GM20000 (cell line): ENCODE results near the gene TEKT1.

Experiments used
- DNase-seq: peaks from one replicate; pipeline ENCODE4 v3.0.0; 2012; ENCODE audit warnings: low spot score
- CTCF ChIP-seq: IDR thresholded peaks from 2 replicates; pipeline ENCODE4 v1.5.1; 2012; ENCODE audit warnings: mild to moderate bottlenecking, control low read depth; ENCODE audit errors: extremely low read depth, missing control alignments

The TEKT1 gene

DNA sequence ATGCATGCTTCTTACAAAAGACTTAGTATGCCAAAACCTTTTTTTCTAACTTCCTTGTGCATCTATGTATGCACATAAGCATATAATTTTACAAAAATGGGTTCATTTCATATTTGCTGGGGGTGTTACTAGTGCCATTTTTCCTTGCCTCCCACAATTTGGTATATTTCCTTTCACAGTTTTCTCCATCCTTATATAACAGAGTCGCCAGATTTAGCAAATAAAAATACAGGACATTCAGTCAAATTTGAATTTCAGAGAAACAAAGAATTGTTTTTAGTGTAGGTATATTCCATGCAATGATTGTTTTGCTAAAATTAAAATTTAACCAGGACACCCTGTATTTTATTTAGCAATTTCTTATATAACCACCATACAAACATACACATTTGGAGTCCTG lies 59.5 kb downstream of the TEKT1 start:
- TF ChIP-seq CTCF: no peak
- DNase-seq: no peak

- DNase-seq: no peak
- TF ChIP-seq CTCF: no peak
These were observed 63.1 kb downstream of the TEKT1 start for GRCh38 chr17:6768447-6768846.

GRCh38 chr17:6761779-6762178 lies 69.8 kb downstream of the TEKT1 start:
- no peak for DNase-seq
- no peak for TF ChIP-seq CTCF

DNA sequence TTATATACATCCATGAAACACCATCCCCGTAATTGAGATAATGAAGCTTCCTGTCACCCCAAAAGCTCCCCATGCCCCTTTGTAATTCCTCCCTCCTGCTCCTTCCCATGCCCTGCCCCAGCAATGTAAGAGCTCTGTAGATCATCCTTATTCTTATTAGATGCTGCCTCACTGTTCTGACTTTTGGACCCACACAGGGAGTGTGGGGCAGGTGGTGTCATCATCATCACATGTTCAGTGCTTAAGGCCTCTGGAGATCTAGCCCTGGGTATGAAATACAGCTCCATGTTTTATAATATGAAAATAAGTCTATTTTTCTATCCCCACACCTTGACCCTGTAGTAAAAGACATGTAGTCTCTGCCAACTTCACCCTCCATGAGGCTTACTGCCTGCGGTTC lies 73.8 kb downstream of the TEKT1 start:
- DNase-seq: no peak
- TF ChIP-seq CTCF: no peak

DNA sequence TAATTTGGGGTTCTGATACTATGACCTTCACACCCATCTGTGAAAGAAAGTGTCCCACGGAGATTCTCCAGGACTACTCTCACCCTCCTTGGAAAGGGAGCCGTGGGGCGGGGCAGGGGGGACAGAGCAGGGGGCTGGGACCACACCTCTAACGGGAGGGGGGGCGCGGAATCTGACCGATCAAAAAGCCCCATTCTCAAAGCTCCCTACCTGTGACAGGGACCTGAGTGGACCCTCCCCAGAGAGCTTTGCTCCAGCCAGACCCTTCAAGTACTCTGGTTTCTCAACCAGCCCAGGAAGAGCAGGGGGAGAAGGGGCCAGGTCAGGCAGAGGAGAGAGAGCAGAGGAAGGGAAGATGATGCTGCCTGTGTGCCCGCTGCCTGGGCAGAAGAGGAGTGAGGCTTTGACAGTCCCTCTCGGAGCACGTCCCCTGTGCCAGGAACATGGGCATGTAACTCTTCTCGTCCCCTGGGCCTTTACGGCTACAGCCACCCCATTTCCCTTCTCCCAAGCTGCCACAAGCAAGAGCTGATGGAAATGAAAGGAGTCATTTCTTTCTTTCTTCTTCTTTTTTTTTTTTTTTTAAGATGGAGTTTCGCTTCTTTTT lies 75.0 kb downstream of the TEKT1 start:
- no peak for TF ChIP-seq CTCF
- DNase-seq: no peak

DNA sequence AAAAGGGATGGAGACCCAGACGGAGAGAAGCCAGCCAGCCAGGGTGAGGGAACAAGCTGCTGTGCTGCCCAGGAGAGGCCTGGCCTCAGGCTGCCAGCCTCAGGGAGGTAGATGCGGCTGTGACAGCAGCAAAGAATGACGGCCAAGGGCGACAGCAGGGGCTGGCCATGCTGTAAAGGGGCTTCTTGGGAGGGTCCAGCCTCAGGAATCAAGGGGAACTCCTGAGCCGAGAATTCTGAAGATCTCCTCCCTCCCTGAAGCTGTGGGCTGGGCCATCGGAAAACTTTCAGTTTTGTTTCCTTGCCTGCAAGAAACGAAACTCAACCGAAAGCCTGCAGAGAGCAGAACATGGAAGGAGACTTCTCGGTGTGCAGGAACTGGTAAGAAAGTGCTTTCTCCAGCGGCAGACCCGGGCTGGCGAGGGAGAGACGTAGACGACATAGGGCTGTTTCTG lies 75.8 kb downstream of the TEKT1 start, which contains the start of gene XAF1:
Gene XAF1, plus strand, starts transcription at position 316 of the 454 bp plus-strand sequence. Its CDS starts 33 bp downstream, at position 349.
- TF ChIP-seq CTCF: no peak
- no peak for DNase-seq

- TF ChIP-seq CTCF: no peak
- no peak for DNase-seq
These were observed 76.2 kb downstream of the TEKT1 start for GRCh38 chr17:6755281-6755680.
